ENCODE data around the gene CNTN4. TPM values are rescaled to one million over a fixed set of nuclear protein-coding genes. Genes with fewer than 3 reads are reported as not detected.
A peak's percentile ranks its signal among the peaks of the same experiment; 100 is the strongest.

The CNTN4 gene
- total RNA-seq, 1 experiment from 2014 or later: 5.7 TPM

DNA sequence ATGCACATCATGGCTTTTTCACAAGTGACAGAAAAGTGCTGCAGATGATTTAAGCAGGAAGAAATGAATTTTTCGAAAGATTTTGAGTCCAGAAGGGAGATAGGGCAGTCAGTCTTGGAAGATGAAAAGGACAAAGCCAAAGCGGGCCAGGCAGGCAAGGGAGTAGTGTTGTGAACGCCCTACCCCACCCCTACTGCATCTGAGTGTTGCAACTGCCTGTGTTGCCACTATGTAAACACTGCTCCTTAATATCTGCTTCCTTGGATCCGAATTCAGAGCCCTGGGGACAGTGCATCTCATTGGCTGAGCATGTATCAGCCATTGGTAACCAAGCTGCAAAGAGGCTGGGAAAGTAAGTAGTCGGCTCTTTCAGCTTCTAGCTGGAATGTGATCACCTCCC is 39.0 kb downstream of the CNTN4 start:
- no peak for TF ChIP-seq EZH2 (IDR thresholded peaks at IDR 0.05; ENCODE audit: borderline replicate concordance, low read depth, low read length, poor library complexity, severe bottlenecking)
- TF ChIP-seq, protein P1, sequence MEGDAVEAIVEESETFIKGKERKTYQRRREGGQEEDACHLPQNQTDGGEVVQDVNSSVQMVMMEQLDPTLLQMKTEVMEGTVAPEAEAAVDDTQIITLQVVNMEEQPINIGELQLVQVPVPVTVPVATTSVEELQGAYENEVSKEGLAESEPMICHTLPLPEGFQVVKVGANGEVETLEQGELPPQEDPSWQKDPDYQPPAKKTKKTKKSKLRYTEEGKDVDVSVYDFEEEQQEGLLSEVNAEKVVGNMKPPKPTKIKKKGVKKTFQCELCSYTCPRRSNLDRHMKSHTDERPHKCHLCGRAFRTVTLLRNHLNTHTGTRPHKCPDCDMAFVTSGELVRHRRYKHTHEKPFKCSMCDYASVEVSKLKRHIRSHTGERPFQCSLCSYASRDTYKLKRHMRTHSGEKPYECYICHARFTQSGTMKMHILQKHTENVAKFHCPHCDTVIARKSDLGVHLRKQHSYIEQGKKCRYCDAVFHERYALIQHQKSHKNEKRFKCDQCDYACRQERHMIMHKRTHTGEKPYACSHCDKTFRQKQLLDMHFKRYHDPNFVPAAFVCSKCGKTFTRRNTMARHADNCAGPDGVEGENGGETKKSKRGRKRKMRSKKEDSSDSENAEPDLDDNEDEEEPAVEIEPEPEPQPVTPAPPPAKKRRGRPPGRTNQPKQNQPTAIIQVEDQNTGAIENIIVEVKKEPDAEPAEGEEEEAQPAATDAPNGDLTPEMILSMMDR (conservative IDR thresholded peaks at IDR 0.05; ENCODE audit: low read depth, low read length): no peak
- CTCF ChIA-PET: no interaction called here
- H3K27ac ChIP-seq (ENCODE audit: low read depth, low read length, poor library complexity, severe bottlenecking): no peak overlapping the region
- intact Hi-C loops (cut with micrococcal nuclease; ENCODE audit: unreplicated experiment): no loop called here
- H3K36me3 ChIP-seq (ENCODE audit: insufficient read depth, low read length, poor library complexity, severe bottlenecking): no peaks in the 10 kb centered on the region
- H3K4me1 ChIP-seq (ENCODE audit: insufficient read depth, low read length, poor library complexity, severe bottlenecking): no peaks in the 10 kb centered on the region
- no TSS peak for BruUV-seq (replicated peaks)
- POLR2A ChIA-PET (ENCODE audit: low non-redundant PET): no interaction called here
- no peak overlapping the region for H3K4me3 ChIP-seq (ENCODE audit: low read depth, low read length, poor library complexity, severe bottlenecking)
- no peak for DNase-seq (ENCODE audit: low spot score)
- H3K27me3 ChIP-seq (replicated peaks; ENCODE audit: insufficient read depth, low read depth, low read length, poor library complexity): no peaks in the 10 kb centered on the region
- no peaks in the 10 kb centered on the region for H3K9me3 ChIP-seq (ENCODE audit: low read depth, low read length, poor library complexity, severe bottlenecking)

DNA sequence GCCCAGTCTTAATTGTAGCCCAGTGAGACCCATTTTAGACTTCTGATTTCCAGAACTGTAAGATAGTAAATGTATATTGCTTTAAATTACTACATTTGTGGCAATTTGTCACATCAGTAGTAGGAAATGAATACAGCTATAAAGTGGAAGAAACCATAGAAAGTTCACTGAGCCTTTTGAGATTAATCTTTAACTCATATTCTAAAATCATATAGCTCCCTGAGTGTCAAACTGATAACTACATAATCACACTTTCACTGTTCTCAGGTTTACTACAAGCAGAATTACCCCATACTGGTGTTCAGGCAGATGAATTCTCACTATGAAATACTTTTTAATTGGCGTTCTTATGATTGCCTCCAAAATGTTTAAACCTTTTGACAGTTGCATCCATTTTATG is 42.8 kb downstream of the CNTN4 start:
- BruUV-seq (replicated peaks): no TSS peak
- Histone ChIP-seq H3K27ac (ENCODE audit: low read depth, low read length, poor library complexity, severe bottlenecking) (no peak overlapping the region), H3K36me3 (ENCODE audit: insufficient read depth, low read length, poor library complexity, severe bottlenecking) (no peaks in the 10 kb centered on the region), H3K27me3 (replicated peaks; ENCODE audit: insufficient read depth, low read depth, low read length, poor library complexity) (no peaks in the 10 kb centered on the region), H3K9me3 (ENCODE audit: low read depth, low read length, poor library complexity, severe bottlenecking) (no peaks in the 10 kb centered on the region), H3K4me3 (ENCODE audit: low read depth, low read length, poor library complexity, severe bottlenecking) (no peak overlapping the region), H3K4me1 (ENCODE audit: insufficient read depth, low read length, poor library complexity, severe bottlenecking) (no peaks in the 10 kb centered on the region)
- intact Hi-C loops (cut with micrococcal nuclease; ENCODE audit: unreplicated experiment): no loop called here
- POLR2A ChIA-PET (ENCODE audit: low non-redundant PET): no interaction called here
- TF ChIP-seq EZH2 (IDR thresholded peaks at IDR 0.05; ENCODE audit: borderline replicate concordance, low read depth, low read length, poor library complexity, severe bottlenecking): no peak
- TF ChIP-seq, protein P1 (conservative IDR thresholded peaks at IDR 0.05; ENCODE audit: low read depth, low read length): no peak
- no peak for DNase-seq (ENCODE audit: low spot score)
- CTCF ChIA-PET: no interaction called here

DNA sequence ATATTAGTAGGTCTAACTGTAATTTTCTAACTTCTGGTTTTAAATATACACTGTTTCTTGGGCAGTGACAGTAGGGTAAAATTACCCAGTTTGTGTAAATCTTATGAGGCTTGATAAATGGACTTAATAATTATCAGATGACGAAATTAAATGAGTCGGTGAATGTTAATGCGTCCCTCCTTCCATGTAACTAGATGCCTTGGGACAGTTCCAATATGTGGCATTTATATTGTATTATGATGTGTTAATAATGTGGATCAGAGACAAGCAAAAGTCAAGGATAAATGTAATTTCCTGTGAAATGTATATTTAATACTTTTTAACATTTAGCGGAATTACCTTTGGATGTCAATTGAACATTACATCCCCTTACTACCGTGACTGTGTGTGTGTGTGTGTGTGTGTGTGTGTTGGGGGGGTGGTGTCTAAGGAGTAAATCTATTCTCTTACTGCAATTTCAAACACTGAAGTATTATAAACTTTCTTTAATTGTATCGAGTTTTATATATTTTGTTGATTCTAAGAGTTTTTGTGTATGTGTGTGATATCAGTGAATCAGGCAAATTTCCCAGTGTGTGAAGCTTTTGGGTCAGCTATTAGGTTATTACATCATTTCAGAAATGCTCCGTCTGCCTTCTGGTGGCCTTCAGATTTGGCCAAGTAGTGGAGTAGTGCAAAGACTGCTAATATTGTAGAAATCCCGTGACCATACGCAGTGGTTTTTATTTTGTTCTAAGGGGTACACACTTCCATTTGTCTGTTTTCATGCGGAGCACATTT is 50.1 kb downstream of the CNTN4 start:
- Histone ChIP-seq H3K4me1 (ENCODE audit: insufficient read depth, low read length, poor library complexity, severe bottlenecking) (peaks cover 3% of the 10 kb centered on the region), H3K9me3 (ENCODE audit: low read depth, low read length, poor library complexity, severe bottlenecking) (no peaks in the 10 kb centered on the region), H3K4me3 (ENCODE audit: low read depth, low read length, poor library complexity, severe bottlenecking) (no peak overlapping the region), H3K27me3 (replicated peaks; ENCODE audit: insufficient read depth, low read depth, low read length, poor library complexity) (no peaks in the 10 kb centered on the region), H3K36me3 (ENCODE audit: insufficient read depth, low read length, poor library complexity, severe bottlenecking) (no peaks in the 10 kb centered on the region), H3K27ac (ENCODE audit: low read depth, low read length, poor library complexity, severe bottlenecking) (no peak overlapping the region)
- DNase-seq (ENCODE audit: low spot score): peak; percentile 12
- TF ChIP-seq, protein P1 (conservative IDR thresholded peaks at IDR 0.05; ENCODE audit: low read depth, low read length): no peak
- no peak for TF ChIP-seq EZH2 (IDR thresholded peaks at IDR 0.05; ENCODE audit: borderline replicate concordance, low read depth, low read length, poor library complexity, severe bottlenecking)
- CTCF ChIA-PET: no interaction called here
- intact Hi-C loops (cut with micrococcal nuclease; ENCODE audit: unreplicated experiment): no loop called here
- POLR2A ChIA-PET (ENCODE audit: low non-redundant PET): no interaction called here
- no TSS peak for BruUV-seq (replicated peaks)

All from A673 (cell line).